Neural cell (in vitro differentiated cells): ENCODE measurements around the gene ZNRF1. TPM values are rescaled to one million over a fixed set of nuclear protein-coding genes. Genes with fewer than 3 reads are reported as not detected.

Experiments
- H2AFZ ChIP-seq: fragments of 200-600, 300-800 bp; sonication (generic), shearing (Covaris generic); 2 replicates; pipeline ENCODE4 v1.6.0; 2014; ENCODE audit warnings: low read depth, mild to moderate bottlenecking, antibody characterized with exemption, low read length, moderate library complexity
- H3F3A ChIP-seq: fragments of 200-600 bp; shearing (Covaris generic); 2 replicates; pipeline ENCODE4 v1.6.1; 2016; ENCODE audit warnings: mild to moderate bottlenecking, moderate library complexity, mixed read lengths, antibody characterized with exemption, low read length; ENCODE audit not compliant: insufficient read depth, poor library complexity, severe bottlenecking
- H3K27ac ChIP-seq: fragments of 200-600, 300-800 bp; sonication (generic), shearing (Covaris generic); 2 replicates; pipeline ENCODE4 v1.5.1; 2014; ENCODE audit warnings: mild to moderate bottlenecking, low read length, moderate library complexity
- H3K27me3 ChIP-seq: fragments of 300-800, 200-600 bp; sonication (generic), shearing (Covaris generic); 2 replicates; pipeline ENCODE4 v1.6.0; 2014; ENCODE audit warnings: mild to moderate bottlenecking, low read depth, low read length, moderate library complexity; ENCODE audit not compliant: insufficient read depth
- H3K36me3 ChIP-seq: fragments of 300-800, 200-600 bp; sonication (generic), shearing (Covaris generic); 2 replicates; pipeline ENCODE4 v1.5.1; 2014; ENCODE audit warnings: mild to moderate bottlenecking, antibody characterized with exemption, low read length, moderate library complexity; ENCODE audit not compliant: insufficient read depth
- H3K4me2 ChIP-seq: fragments of 300-800, 200-600 bp; sonication (generic), shearing (Covaris generic); 2 replicates; pipeline ENCODE4 v1.6.0; 2014; ENCODE audit warnings: mild to moderate bottlenecking, low read length
- H3K4me3 ChIP-seq: fragments of 300-800, 200-600 bp; sonication (generic), shearing (Covaris generic); 2 replicates; pipeline ENCODE4 v1.5.1; 2014; ENCODE audit warnings: mild to moderate bottlenecking, low read length, moderate library complexity
- H3K79me2 ChIP-seq: fragments of 200-600 bp; shearing (Covaris generic); replicated peaks from 2 replicates; pipeline ENCODE4 v1.6.0; 2014; ENCODE audit warnings: mild to moderate bottlenecking, low read length, moderate library complexity; ENCODE audit not compliant: insufficient read depth
- H3K9ac ChIP-seq: fragments of 300-800, 200-600 bp; sonication (generic), shearing (Covaris generic); 2 replicates; pipeline ENCODE4 v1.6.1; 2016; ENCODE audit warnings: mild to moderate bottlenecking, low read length, mixed read lengths
- H3K9me2 ChIP-seq: fragments of 200-600 bp; shearing (Covaris generic); 2 replicates; pipeline ENCODE4 v1.6.1; 2016; ENCODE audit warnings: mild to moderate bottlenecking, low read length, mixed read lengths; ENCODE audit not compliant: insufficient read depth
- H3K9me3 ChIP-seq: fragments of 200-600, 300-800 bp; sonication (generic), shearing (Covaris generic); 2 replicates; pipeline ENCODE4 v1.6.1; 2016; ENCODE audit warnings: mild to moderate bottlenecking, mixed run types, low read length, moderate library complexity, mixed read lengths
- H4K20me1 ChIP-seq: fragments of 200-600 bp; shearing (Covaris generic); 2 replicates; pipeline ENCODE4 v1.6.1; 2016; ENCODE audit warnings: mild to moderate bottlenecking, mixed run types; ENCODE audit not compliant: insufficient read depth
- CTCF ChIP-seq: fragments of 450-650 bp; IDR thresholded peaks from 2 replicates; pipeline ENCODE4 v1.5.1; 2014; ENCODE audit warnings: antibody characterized with exemption, mild to moderate bottlenecking, moderate library complexity; ENCODE audit not compliant: poor library complexity, severe bottlenecking
- EP300 ChIP-seq: fragments of 450-650 bp; conservative IDR thresholded peaks from 2 replicates; pipeline ENCODE4 v1.6.1; 2014; ENCODE audit warnings: antibody characterized with exemption, mild to moderate bottlenecking, moderate library complexity; ENCODE audit not compliant: poor library complexity, severe bottlenecking
- EZH2 ChIP-seq: fragments of 200-600, 300-800 bp; shearing (Covaris generic), sonication (generic); IDR thresholded peaks from 2 replicates; pipeline ENCODE4 v1.6.1; 2014; ENCODE audit warnings: antibody characterized with exemption, low read length, borderline replicate concordance, mild to moderate bottlenecking; ENCODE audit not compliant: insufficient read depth, poor library complexity, severe bottlenecking
- MXI1 ChIP-seq: fragments of 450-650 bp; conservative IDR thresholded peaks from 2 replicates; pipeline ENCODE4 v1.6.1; 2014; ENCODE audit warnings: antibody characterized with exemption, mild to moderate bottlenecking; ENCODE audit not compliant: poor library complexity, severe bottlenecking
- POLR2AphosphoS5 ChIP-seq: IDR thresholded peaks from 2 replicates; pipeline ENCODE4 v1.6.1; 2012
- RAD21 ChIP-seq: fragments of 450-650 bp; conservative IDR thresholded peaks from 2 replicates; pipeline ENCODE4 v1.6.1; 2014; ENCODE audit warnings: antibody characterized with exemption, mild to moderate bottlenecking, moderate library complexity
- REST ChIP-seq: IDR thresholded peaks from 2 replicates; pipeline ENCODE4 v1.6.1; 2012; ENCODE audit warnings: borderline replicate concordance
- SMC3 ChIP-seq: fragments of 450-650 bp; conservative IDR thresholded peaks from 2 replicates; pipeline ENCODE4 v1.6.1; 2014; ENCODE audit warnings: antibody characterized with exemption, mild to moderate bottlenecking, moderate library complexity; ENCODE audit not compliant: poor library complexity
- TAF1 ChIP-seq: IDR thresholded peaks from 2 replicates; pipeline ENCODE4 v1.6.1; 2012; ENCODE audit warnings: low read depth
- polyA plus RNA-seq: library from polyadenylated mRNA; depleted of rRNA; stranded (reverse); fragments of >200 nt; gene quantifications from 2 replicates; pipeline ENCODE4 v1.2.3, GENCODE V29; 2014

The ZNRF1 gene
- polyA plus RNA-seq, 1 donor from 2014 or later = 31.6 TPM

GRCh38 chr16:75152635-75153034 is 153.8 kb downstream of the ZNRF1 start:
- H3F3A ChIP-seq = no peaks in the 10 kb centered on the region
- TF ChIP-seq SMC3 (no peak), REST (no peak), RAD21 (no peak), MXI1 (no peak), CTCF (no peak), EP300 (no peak), POLR2AphosphoS5 (no peak), TAF1 (no peak)
- H4K20me1 ChIP-seq = no peaks in the 10 kb centered on the region
- H3K9me3 ChIP-seq = no peaks in the 10 kb centered on the region
- peaks cover 68% of the 10 kb centered on the region for H3K79me2 ChIP-seq
- no peaks in the 10 kb centered on the region for H3K9me2 ChIP-seq
- no peak overlapping the region for H2AFZ ChIP-seq
- no peak overlapping the region for H3K27ac ChIP-seq
- H3K4me3 ChIP-seq = no peak overlapping the region
- no peaks in the 10 kb centered on the region for H3K27me3 ChIP-seq
- peaks cover 30% of the 10 kb centered on the region for H3K36me3 ChIP-seq
- H3K9ac ChIP-seq = no peak overlapping the region
- H3K4me2 ChIP-seq = no peak overlapping the region

- Histone ChIP-seq H2AFZ (no peak overlapping the region), H3K4me3 (no peak overlapping the region), H4K20me1 (no peaks in the 10 kb centered on the region), H3K36me3 (peaks cover 24% of the 10 kb centered on the region), H3K79me2 (peaks cover 36% of the 10 kb centered on the region), H3K9ac (no peak overlapping the region), H3K9me3 (no peaks in the 10 kb centered on the region), H3K4me2 (no peak overlapping the region), H3K9me2 (no peaks in the 10 kb centered on the region), H3K27ac (no peak overlapping the region), H3F3A (no peaks in the 10 kb centered on the region), H3K27me3 (no peaks in the 10 kb centered on the region)
- TF ChIP-seq EP300 (no peak), CTCF (no peak), MXI1 (no peak), SMC3 (no peak), POLR2AphosphoS5 (no peak), REST (no peak), TAF1 (no peak), EZH2 (no peak), RAD21 (no peak)
Measured at GRCh38 chr16:75160386-75160785, 161.6 kb downstream of the ZNRF1 start.
